Panc1 (cell line): Measurements from ENCODE around the gene ITGB8. TPM values are rescaled to one million over a fixed set of nuclear protein-coding genes. Genes with fewer than 3 reads are reported as not detected.

Experiments
- ATAC-seq: fragments of 200-7000 bp; cut with Tn5 transposase; 2 replicates; pipeline ENCODE4 v1.9.1; 2020; ENCODE audit warnings: mild to moderate bottlenecking, moderate library complexity
- BruUV-seq: library from RNA; stranded (reverse); fragments of 400-500 nt; replicated peaks from 2 replicates; lab custom pipeline; 2021; lab: Mats Ljungman, UMichigan
- CTCF ChIA-PET: fragments of 300-600 bp; sonication (Branson Sonifier 250); formaldehyde crosslinking; loops from one replicate; lab custom pipeline; 2022; ENCODE audit warnings: antibody characterized with exemption; lab: Charles Lee
- POLR2A ChIA-PET: fragments of 300-600 bp; sonication (Branson Sonifier 250); formaldehyde crosslinking; loops from one replicate; lab custom pipeline; 2022; ENCODE audit warnings: antibody characterized with exemption; lab: Charles Lee
- DNase-seq: peaks from one replicate; pipeline ENCODE4 v3.0.0-alpha.2; 2010; ENCODE audit warnings: low read depth, low spot score
- H3K27ac ChIP-seq: 2 replicates; pipeline ENCODE4 v1.5.1; 2011; ENCODE audit warnings: mild to moderate bottlenecking, low read length, inconsistent platforms
- H3K27me3 ChIP-seq: fragments of 200-500 bp; sonication (Bioruptor generic); 2 replicates; pipeline ENCODE4 v1.6.0; 2014; ENCODE audit warnings: low read length, inconsistent platforms; ENCODE audit not compliant: control insufficient read depth, insufficient read depth
- H3K36me3 ChIP-seq: fragments of 200-500 bp; sonication (Bioruptor generic); 2 replicates; pipeline ENCODE4 v1.5.1; 2014; ENCODE audit warnings: inconsistent platforms, mild to moderate bottlenecking, low read length, moderate library complexity; ENCODE audit not compliant: control insufficient read depth, insufficient read depth
- H3K4me1 ChIP-seq: 2 replicates; pipeline ENCODE4 v1.5.1; 2011; ENCODE audit warnings: inconsistent platforms, mild to moderate bottlenecking, low read length, moderate library complexity; ENCODE audit not compliant: control insufficient read depth, insufficient read depth
- H3K4me3 ChIP-seq, 2 experiments: 2 replicates each; pipeline ENCODE4 v1.5.1; 2011 to 2012; ENCODE audit warnings: low read depth in 2 of 2, low read length in 2 of 2, mild to moderate bottlenecking in 2 of 2, inconsistent platforms in 1 of 2, moderate library complexity in 1 of 2
- H3K9me3 ChIP-seq: fragments of 200-500 bp; sonication (Bioruptor generic); 2 replicates; pipeline ENCODE4 v1.5.1; 2014; ENCODE audit warnings: low read depth, mild to moderate bottlenecking, inconsistent platforms, low read length, moderate library complexity; ENCODE audit not compliant: control insufficient read depth, insufficient read depth
- POLR2AphosphoS5 ChIP-seq: IDR thresholded peaks from 2 replicates; pipeline ENCODE4 v1.6.1; 2012; ENCODE audit warnings: mild to moderate bottlenecking, low read depth, low read length, moderate library complexity
- SIN3A ChIP-seq: IDR thresholded peaks from 2 replicates; pipeline ENCODE4 v1.6.1; 2012; ENCODE audit warnings: low read depth, mild to moderate bottlenecking, low read length, moderate library complexity, borderline replicate concordance; ENCODE audit not compliant: insufficient read depth
- TCF7L2 ChIP-seq: IDR thresholded peaks from 2 replicates; pipeline ENCODE4 v1.6.1; 2011; ENCODE audit warnings: mild to moderate bottlenecking, low read depth, low read length, inconsistent platforms
- in situ Hi-C: cut with HindIII; loops from 2 replicates; pipeline ENCODE4 v1.10.0; 2016; ENCODE audit warnings: low sequenced_read_pairs, low pct_unique_long_range_greater_than_20kb
- intact Hi-C: fragments of 100-400 bp; cut with micrococcal nuclease; formaldehyde crosslinking; loops from one replicate; pipeline ENCODE4 v1.10.0; 2022; ENCODE audit not compliant: unreplicated experiment
- total RNA-seq: library from RNA; stranded (reverse); gene quantifications from one replicate; pipeline ENCODE4 v1.2.1, GENCODE V29; 2021; ENCODE audit not compliant: unreplicated experiment
- TF ChIP-seq, protein P1 (sequence below): fragments of 450-650 bp; IDR thresholded peaks from 2 replicates; pipeline ENCODE4 v1.5.1; 2017; ENCODE audit warnings: mild to moderate bottlenecking
- TF ChIP-seq, protein P2 (sequence below), 2 experiments: IDR thresholded peaks; 2 replicates each; pipeline ENCODE4 v1.6.1; 2011 to 2012; ENCODE audit warnings: low read depth in 2 of 2, control low read depth in 1 of 2, low read length in 1 of 2, mild to moderate bottlenecking in 1 of 2, moderate library complexity in 1 of 2; ENCODE audit not compliant: insufficient read depth in 1 of 2

Gene ITGB8
- total RNA-seq, 1 experiment from 2014 or later: 4.9 TPM

DNA sequence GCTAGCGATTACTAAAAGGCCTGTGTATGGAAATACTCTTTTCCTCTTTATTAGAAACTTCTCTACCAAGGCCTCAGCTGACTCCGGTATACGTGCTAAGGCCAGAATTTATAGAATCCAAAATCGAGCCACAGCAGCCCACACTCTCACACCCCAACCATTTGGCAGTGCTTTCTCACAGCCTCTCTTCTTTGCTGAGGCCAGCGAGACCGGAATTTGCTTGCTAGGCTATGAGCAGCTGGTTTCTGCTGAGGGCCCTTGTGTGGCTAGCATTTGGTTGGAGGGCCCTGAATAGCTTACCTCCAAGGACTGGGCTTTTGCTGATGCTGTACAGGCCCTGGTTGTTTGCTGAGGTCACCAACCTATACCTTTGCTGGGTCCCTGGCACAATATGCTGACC lies 46.1 kb downstream of the ITGB8 start:
- Histone ChIP-seq H3K27ac (no peak overlapping the region), H3K4me3 (no peak overlapping the region), H3K9me3 (no peaks in the 10 kb centered on the region), H3K4me1 (no peaks in the 10 kb centered on the region), H3K27me3 (no peaks in the 10 kb centered on the region), H3K36me3 (no peaks in the 10 kb centered on the region)
- TF ChIP-seq, protein P1, sequence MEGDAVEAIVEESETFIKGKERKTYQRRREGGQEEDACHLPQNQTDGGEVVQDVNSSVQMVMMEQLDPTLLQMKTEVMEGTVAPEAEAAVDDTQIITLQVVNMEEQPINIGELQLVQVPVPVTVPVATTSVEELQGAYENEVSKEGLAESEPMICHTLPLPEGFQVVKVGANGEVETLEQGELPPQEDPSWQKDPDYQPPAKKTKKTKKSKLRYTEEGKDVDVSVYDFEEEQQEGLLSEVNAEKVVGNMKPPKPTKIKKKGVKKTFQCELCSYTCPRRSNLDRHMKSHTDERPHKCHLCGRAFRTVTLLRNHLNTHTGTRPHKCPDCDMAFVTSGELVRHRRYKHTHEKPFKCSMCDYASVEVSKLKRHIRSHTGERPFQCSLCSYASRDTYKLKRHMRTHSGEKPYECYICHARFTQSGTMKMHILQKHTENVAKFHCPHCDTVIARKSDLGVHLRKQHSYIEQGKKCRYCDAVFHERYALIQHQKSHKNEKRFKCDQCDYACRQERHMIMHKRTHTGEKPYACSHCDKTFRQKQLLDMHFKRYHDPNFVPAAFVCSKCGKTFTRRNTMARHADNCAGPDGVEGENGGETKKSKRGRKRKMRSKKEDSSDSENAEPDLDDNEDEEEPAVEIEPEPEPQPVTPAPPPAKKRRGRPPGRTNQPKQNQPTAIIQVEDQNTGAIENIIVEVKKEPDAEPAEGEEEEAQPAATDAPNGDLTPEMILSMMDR: no peak
- TF ChIP-seq POLR2AphosphoS5: no peak
- BruUV-seq: no TSS peak
- ChIA-PET CTCF (no interaction called here), POLR2A (no interaction called here)
- ATAC-seq (no peak), DNase-seq (no peak)
- in situ Hi-C loops: no loop called here
- intact Hi-C loops: no loop called here

DNA sequence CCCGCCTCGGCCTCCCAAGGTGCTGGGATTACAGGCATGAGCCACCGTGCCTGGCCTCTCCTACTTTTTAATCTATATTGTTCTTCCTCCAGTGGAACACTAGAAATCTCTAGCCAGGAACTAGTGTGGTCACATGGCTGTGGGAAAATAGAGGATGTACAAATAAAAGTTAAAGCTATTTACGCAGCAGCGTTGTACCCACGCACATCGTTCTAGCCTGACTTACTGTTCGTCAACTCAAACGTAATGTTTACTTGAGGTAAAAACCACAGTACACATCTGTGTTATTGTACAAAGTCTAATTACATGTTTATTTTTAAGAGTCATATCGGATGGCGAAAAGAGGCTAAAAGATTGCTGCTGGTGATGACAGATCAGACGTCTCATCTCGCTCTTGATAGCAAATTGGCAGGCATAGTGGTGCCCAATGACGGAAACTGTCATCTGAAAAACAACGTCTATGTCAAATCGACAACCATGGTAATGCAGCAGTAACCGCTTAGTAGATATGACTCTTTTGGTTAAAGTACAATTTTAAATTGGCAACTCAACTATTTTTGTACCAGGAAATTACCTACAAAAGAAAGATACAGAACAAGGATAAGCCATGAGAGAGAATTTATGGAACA lies 50.8 kb downstream of the ITGB8 start:
- Histone ChIP-seq H3K9me3 (no peaks in the 10 kb centered on the region), H3K4me1 (peaks cover 3% of the 10 kb centered on the region; the same call in 1 of the 2 replicates), H3K27me3 (no peaks in the 10 kb centered on the region), H3K36me3 (no peaks in the 10 kb centered on the region; the same call in 1 of the 2 replicates), H3K27ac (no peak overlapping the region), H3K4me3 (no peak overlapping the region)
- no peak for ATAC-seq
- ChIA-PET POLR2A (no interaction called here), CTCF (no interaction called here)
- no peak for DNase-seq
- TF ChIP-seq TCF7L2 (no peak), POLR2AphosphoS5 (no peak), SIN3A (no peak)
- TF ChIP-seq, protein P2, sequence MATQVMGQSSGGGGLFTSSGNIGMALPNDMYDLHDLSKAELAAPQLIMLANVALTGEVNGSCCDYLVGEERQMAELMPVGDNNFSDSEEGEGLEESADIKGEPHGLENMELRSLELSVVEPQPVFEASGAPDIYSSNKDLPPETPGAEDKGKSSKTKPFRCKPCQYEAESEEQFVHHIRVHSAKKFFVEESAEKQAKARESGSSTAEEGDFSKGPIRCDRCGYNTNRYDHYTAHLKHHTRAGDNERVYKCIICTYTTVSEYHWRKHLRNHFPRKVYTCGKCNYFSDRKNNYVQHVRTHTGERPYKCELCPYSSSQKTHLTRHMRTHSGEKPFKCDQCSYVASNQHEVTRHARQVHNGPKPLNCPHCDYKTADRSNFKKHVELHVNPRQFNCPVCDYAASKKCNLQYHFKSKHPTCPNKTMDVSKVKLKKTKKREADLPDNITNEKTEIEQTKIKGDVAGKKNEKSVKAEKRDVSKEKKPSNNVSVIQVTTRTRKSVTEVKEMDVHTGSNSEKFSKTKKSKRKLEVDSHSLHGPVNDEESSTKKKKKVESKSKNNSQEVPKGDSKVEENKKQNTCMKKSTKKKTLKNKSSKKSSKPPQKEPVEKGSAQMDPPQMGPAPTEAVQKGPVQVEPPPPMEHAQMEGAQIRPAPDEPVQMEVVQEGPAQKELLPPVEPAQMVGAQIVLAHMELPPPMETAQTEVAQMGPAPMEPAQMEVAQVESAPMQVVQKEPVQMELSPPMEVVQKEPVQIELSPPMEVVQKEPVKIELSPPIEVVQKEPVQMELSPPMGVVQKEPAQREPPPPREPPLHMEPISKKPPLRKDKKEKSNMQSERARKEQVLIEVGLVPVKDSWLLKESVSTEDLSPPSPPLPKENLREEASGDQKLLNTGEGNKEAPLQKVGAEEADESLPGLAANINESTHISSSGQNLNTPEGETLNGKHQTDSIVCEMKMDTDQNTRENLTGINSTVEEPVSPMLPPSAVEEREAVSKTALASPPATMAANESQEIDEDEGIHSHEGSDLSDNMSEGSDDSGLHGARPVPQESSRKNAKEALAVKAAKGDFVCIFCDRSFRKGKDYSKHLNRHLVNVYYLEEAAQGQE (IDR thresholded peaks at IDR 0.05; ENCODE audit: insufficient read depth in 1 of 2, low read depth in 2 of 2, low read length in 1 of 2): no peak
- TF ChIP-seq, protein P1: no peak
- in situ Hi-C loops (no loop called here), intact Hi-C loops (no loop called here)
- no TSS peak for BruUV-seq
